Measurements from ENCODE around the gene POMT1. TPM values are rescaled to one million over a fixed set of nuclear protein-coding genes. Genes with fewer than 3 reads are reported as not detected.

Gene POMT1
- total RNA-seq, 2 experiments from 2014 or later, result 4.7 to 27.1 TPM

- H3K9me3 ChIP-seq (ENCODE audit: low read length), result no peaks in the 10 kb centered on the region
- no peaks in the 10 kb centered on the region for H4K20me1 ChIP-seq (ENCODE audit: insufficient read depth, low read length)
- H3K4me1 ChIP-seq (ENCODE audit: insufficient read depth, low read length, poor library complexity, severe bottlenecking), result no peaks in the 10 kb centered on the region
- H3K9me2 ChIP-seq (ENCODE audit: insufficient read depth, low read length), result no peaks in the 10 kb centered on the region
- intact Hi-C loops (cut with micrococcal nuclease; ENCODE audit: unreplicated experiment), result no loop called here
- H3K4me3 ChIP-seq (ENCODE audit: low read depth, low read length, poor library complexity, severe bottlenecking), result no peak overlapping the region
- H3K4me2 ChIP-seq (ENCODE audit: low read length), result no peak overlapping the region
- H3K79me2 ChIP-seq (ENCODE audit: insufficient read depth, low read depth, low read length), result no peaks in the 10 kb centered on the region
- no peak for DNase-seq (ENCODE audit: low spot score)
- TF ChIP-seq EZH2phosphoT487 (IDR thresholded peaks at IDR 0.05; ENCODE audit: borderline replicate concordance, low read depth, low read length), result no peak
- no peak for TF ChIP-seq CTCF (conservative IDR thresholded peaks at IDR 0.05; ENCODE audit: low read length)
- CTCF ChIA-PET (ENCODE audit: unreplicated experiment), result no interaction called here
- POLR2A ChIA-PET, result interaction anchor here (0.5 kb wide), 1 partner anchor 1436 kb away, joined by 3 read pairs; no protein-coding TSS in a partner anchor
- peaks cover 100% of the 10 kb centered on the region for H3K36me3 ChIP-seq (ENCODE audit: insufficient read depth, low read length)
- H2AFZ ChIP-seq (ENCODE audit: low read length), result no peak overlapping the region
- H3K27ac ChIP-seq (ENCODE audit: low read depth, low read length, poor library complexity, severe bottlenecking), result no peak overlapping the region
- no TSS peak for BruUV-seq (replicated peaks)
Observed at GRCh38 chr9:131487001-131487400, 15.7 kb upstream of the POMT1 start.

GRCh38 chr9:131487621-131488031, 15.1 kb upstream of the POMT1 start:
- no peaks in the 10 kb centered on the region for H3K4me1 ChIP-seq (ENCODE audit: insufficient read depth, low read length, poor library complexity, severe bottlenecking)
- CTCF ChIA-PET (ENCODE audit: unreplicated experiment), result no interaction called here

More at GRCh38 chr9:131487621-131488031, 15.1 kb upstream of the POMT1 start:
- Histone ChIP-seq H3K27ac (ENCODE audit: low read depth, low read length, poor library complexity, severe bottlenecking) (no peak overlapping the region), H2AFZ (ENCODE audit: low read length) (no peak overlapping the region), H3K4me2 (ENCODE audit: low read length) (no peak overlapping the region), H3K4me3 (ENCODE audit: low read depth, low read length, poor library complexity, severe bottlenecking) (no peak overlapping the region), H3K36me3 (ENCODE audit: insufficient read depth, low read length) (peaks cover 100% of the 10 kb centered on the region), H3K79me2 (ENCODE audit: insufficient read depth, low read depth, low read length) (no peaks in the 10 kb centered on the region), H4K20me1 (ENCODE audit: insufficient read depth, low read length) (no peaks in the 10 kb centered on the region), H3K9me2 (ENCODE audit: insufficient read depth, low read length) (no peaks in the 10 kb centered on the region), H3K9me3 (ENCODE audit: low read length) (no peaks in the 10 kb centered on the region)
- no peak for TF ChIP-seq EZH2phosphoT487 (IDR thresholded peaks at IDR 0.05; ENCODE audit: borderline replicate concordance, low read depth, low read length)
- TF ChIP-seq CTCF (conservative IDR thresholded peaks at IDR 0.05; ENCODE audit: low read length), result no peak
- POLR2A ChIA-PET, result interaction anchor here (0.7 kb wide), 1 partner anchor 144 kb away, joined by 3 read pairs; no protein-coding TSS in a partner anchor
- DNase-seq (ENCODE audit: low spot score), result no peak
- intact Hi-C loops (cut with micrococcal nuclease; ENCODE audit: unreplicated experiment), result no loop called here
- no TSS peak for BruUV-seq (replicated peaks)
